HEK293 (cell line): Measurements from ENCODE around the gene PAK4.

Experiments used
- GLI2 ChIP-seq: fragments of 450-650 bp; formaldehyde crosslinking; IDR thresholded peaks from 2 replicates; pipeline ENCODE4; 2017; ENCODE audit warnings: missing biosample characterization, missing genetic modification characterization, low read depth, borderline replicate concordance
- MYNN ChIP-seq: fragments of 450-650 bp; formaldehyde crosslinking; IDR thresholded peaks from 2 replicates; pipeline ENCODE4 v1.5.1; 2016; ENCODE audit warnings: missing biosample characterization, missing genetic modification characterization, borderline replicate concordance
- REPIN1 ChIP-seq: fragments of 450-650 bp; formaldehyde crosslinking; IDR thresholded peaks from 2 replicates; pipeline ENCODE4 v1.5.1; 2017; ENCODE audit warnings: missing biosample characterization, missing genetic modification characterization, low read depth
- SETDB1 ChIP-seq: IDR thresholded peaks from one replicate; pipeline ENCODE4 v1.6.1; 2017; ENCODE audit warnings: mild to moderate bottlenecking, low read length, moderate library complexity, mixed read lengths; ENCODE audit not compliant: insufficient read length
- ZBTB11 ChIP-seq: fragments of 450-650 bp; formaldehyde crosslinking; conservative IDR thresholded peaks from 2 replicates; pipeline ENCODE4 v1.5.1; 2016; ENCODE audit warnings: low read depth, missing biosample characterization, missing genetic modification characterization
- ZBTB7A ChIP-seq: fragments of 450-650 bp; formaldehyde crosslinking; IDR thresholded peaks from 2 replicates; pipeline ENCODE4 v1.5.1; 2016; ENCODE audit warnings: low read depth, missing biosample characterization, missing genetic modification characterization
- ZNF148 ChIP-seq: fragments of 450-650 bp; formaldehyde crosslinking; IDR thresholded peaks from 2 replicates; pipeline ENCODE4 v1.5.0; 2017; ENCODE audit warnings: missing biosample characterization, missing genetic modification characterization, borderline replicate concordance
- ZNF223 ChIP-seq: fragments of 450-650 bp; formaldehyde crosslinking; IDR thresholded peaks from 2 replicates; pipeline ENCODE4 v1.5.1; 2016; ENCODE audit warnings: missing biosample characterization, missing genetic modification characterization
- TF ChIP-seq, protein P1 (sequence below): fragments of 450-650 bp; formaldehyde crosslinking; IDR thresholded peaks from 2 replicates; pipeline ENCODE4 v1.5.1; 2016; ENCODE audit warnings: missing biosample characterization, missing genetic modification characterization
- TF ChIP-seq, protein P2 (sequence below): fragments of 450-650 bp; formaldehyde crosslinking; IDR thresholded peaks from 2 replicates; pipeline ENCODE4 v1.5.1; 2016; ENCODE audit warnings: missing biosample characterization, missing genetic modification characterization
- TF ChIP-seq, protein P3 (sequence below): fragments of 450-650 bp; formaldehyde crosslinking; IDR thresholded peaks from 2 replicates; pipeline ENCODE4 v1.5.1; 2016; ENCODE audit warnings: missing biosample characterization, missing genetic modification characterization
- TF ChIP-seq, protein P4 (sequence below): fragments of 450-650 bp; formaldehyde crosslinking; IDR thresholded peaks from 2 replicates; pipeline ENCODE4 v1.5.1; 2016; ENCODE audit warnings: missing biosample characterization, missing genetic modification characterization
- TF ChIP-seq, protein P5 (sequence below): fragments of 450-650 bp; formaldehyde crosslinking; IDR thresholded peaks from 2 replicates; pipeline ENCODE4 v1.5.1; 2016; ENCODE audit warnings: missing biosample characterization, missing genetic modification characterization, borderline replicate concordance

DNA sequence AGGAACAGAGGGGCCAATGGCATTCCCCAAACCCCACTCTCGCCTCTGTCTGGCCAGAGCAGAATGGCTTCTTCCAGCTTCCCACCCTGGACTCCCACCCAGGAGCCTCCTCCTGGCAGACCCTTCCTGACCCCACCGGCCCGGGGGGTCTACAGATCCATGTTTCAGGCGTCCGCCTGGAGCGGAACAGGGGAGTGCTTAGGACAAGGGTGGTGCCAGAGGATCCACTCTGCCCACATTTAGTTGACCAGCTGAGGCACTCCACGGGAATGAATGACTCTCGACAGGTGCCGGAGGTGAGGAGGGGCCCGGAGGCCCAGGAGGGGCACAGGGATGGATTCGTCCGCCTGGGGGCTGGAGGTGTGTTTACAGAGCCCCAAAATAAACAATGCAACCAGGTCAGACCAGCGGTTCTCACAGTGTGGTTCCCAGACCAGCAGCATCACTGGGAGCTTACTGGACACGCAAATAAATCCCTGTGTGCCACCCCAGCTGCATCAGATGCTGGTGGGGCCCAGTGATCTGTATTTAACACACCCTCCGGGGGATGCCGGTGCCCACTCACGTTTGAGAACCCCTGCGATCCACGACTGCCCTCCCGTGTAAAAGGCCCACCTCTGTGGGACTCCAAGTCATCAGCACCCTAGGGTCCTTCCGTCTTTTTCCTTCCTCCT is 56.1 kb downstream of the PAK4 start:
- TF ChIP-seq, protein P1, sequence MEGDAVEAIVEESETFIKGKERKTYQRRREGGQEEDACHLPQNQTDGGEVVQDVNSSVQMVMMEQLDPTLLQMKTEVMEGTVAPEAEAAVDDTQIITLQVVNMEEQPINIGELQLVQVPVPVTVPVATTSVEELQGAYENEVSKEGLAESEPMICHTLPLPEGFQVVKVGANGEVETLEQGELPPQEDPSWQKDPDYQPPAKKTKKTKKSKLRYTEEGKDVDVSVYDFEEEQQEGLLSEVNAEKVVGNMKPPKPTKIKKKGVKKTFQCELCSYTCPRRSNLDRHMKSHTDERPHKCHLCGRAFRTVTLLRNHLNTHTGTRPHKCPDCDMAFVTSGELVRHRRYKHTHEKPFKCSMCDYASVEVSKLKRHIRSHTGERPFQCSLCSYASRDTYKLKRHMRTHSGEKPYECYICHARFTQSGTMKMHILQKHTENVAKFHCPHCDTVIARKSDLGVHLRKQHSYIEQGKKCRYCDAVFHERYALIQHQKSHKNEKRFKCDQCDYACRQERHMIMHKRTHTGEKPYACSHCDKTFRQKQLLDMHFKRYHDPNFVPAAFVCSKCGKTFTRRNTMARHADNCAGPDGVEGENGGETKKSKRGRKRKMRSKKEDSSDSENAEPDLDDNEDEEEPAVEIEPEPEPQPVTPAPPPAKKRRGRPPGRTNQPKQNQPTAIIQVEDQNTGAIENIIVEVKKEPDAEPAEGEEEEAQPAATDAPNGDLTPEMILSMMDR: no peak
- TF ChIP-seq SETDB1: no peak
- no peak for TF ChIP-seq MYNN (tag by site-specific recombination)
- no peak for TF ChIP-seq GLI2
- TF ChIP-seq ZNF148 (tag by site-specific recombination): no peak
- TF ChIP-seq, protein P2, sequence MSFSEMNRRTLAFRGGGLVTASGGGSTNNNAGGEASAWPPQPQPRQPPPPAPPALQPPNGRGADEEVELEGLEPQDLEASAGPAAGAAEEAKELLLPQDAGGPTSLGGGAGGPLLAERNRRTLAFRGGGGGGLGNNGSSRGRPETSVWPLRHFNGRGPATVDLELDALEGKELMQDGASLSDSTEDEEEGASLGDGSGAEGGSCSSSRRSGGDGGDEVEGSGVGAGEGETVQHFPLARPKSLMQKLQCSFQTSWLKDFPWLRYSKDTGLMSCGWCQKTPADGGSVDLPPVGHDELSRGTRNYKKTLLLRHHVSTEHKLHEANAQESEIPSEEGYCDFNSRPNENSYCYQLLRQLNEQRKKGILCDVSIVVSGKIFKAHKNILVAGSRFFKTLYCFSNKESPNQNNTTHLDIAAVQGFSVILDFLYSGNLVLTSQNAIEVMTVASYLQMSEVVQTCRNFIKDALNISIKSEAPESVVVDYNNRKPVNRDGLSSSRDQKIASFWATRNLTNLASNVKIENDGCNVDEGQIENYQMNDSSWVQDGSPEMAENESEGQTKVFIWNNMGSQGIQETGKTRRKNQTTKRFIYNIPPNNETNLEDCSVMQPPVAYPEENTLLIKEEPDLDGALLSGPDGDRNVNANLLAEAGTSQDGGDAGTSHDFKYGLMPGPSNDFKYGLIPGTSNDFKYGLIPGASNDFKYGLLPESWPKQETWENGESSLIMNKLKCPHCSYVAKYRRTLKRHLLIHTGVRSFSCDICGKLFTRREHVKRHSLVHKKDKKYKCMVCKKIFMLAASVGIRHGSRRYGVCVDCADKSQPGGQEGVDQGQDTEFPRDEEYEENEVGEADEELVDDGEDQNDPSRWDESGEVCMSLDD (tag by site-specific recombination): no peak
- TF ChIP-seq, protein P3, sequence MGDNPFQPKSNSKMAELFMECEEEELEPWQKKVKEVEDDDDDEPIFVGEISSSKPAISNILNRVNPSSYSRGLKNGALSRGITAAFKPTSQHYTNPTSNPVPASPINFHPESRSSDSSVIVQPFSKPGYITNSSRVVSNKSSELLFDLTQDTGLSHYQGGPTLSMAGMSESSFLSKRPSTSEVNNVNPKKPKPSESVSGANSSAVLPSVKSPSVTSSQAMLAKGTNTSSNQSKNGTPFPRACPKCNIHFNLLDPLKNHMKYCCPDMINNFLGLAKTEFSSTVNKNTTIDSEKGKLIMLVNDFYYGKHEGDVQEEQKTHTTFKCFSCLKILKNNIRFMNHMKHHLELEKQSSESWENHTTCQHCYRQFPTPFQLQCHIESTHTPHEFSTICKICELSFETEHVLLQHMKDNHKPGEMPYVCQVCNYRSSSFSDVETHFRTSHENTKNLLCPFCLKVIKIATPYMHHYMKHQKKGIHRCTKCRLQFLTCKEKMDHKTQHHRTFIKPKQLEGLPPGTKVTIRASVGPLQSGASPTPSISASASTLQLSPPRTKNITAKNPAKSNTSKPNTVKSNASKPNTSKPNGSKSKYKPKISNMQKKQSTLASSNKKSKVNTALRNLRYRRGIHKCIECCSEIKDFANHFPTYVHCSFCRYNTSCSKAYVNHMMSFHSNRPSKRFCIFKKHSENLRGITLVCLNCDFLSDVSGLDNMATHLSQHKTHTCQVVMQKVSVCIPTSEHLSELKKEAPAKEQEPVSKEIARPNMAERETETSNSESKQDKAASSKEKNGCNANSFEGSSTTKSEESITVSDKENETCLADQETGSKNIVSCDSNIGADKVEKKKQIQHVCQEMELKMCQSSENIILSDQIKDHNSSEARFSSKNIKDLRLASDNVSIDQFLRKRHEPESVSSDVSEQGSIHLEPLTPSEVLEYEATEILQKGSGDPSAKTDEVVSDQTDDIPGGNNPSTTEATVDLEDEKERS (tag by site-specific recombination): no peak
- TF ChIP-seq ZNF223: no peak
- TF ChIP-seq REPIN1 (tag by site-specific recombination): no peak
- no peak for TF ChIP-seq ZBTB7A (tag by site-specific recombination)
- TF ChIP-seq, protein P4, sequence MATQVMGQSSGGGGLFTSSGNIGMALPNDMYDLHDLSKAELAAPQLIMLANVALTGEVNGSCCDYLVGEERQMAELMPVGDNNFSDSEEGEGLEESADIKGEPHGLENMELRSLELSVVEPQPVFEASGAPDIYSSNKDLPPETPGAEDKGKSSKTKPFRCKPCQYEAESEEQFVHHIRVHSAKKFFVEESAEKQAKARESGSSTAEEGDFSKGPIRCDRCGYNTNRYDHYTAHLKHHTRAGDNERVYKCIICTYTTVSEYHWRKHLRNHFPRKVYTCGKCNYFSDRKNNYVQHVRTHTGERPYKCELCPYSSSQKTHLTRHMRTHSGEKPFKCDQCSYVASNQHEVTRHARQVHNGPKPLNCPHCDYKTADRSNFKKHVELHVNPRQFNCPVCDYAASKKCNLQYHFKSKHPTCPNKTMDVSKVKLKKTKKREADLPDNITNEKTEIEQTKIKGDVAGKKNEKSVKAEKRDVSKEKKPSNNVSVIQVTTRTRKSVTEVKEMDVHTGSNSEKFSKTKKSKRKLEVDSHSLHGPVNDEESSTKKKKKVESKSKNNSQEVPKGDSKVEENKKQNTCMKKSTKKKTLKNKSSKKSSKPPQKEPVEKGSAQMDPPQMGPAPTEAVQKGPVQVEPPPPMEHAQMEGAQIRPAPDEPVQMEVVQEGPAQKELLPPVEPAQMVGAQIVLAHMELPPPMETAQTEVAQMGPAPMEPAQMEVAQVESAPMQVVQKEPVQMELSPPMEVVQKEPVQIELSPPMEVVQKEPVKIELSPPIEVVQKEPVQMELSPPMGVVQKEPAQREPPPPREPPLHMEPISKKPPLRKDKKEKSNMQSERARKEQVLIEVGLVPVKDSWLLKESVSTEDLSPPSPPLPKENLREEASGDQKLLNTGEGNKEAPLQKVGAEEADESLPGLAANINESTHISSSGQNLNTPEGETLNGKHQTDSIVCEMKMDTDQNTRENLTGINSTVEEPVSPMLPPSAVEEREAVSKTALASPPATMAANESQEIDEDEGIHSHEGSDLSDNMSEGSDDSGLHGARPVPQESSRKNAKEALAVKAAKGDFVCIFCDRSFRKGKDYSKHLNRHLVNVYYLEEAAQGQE: no peak
- TF ChIP-seq, protein P5, sequence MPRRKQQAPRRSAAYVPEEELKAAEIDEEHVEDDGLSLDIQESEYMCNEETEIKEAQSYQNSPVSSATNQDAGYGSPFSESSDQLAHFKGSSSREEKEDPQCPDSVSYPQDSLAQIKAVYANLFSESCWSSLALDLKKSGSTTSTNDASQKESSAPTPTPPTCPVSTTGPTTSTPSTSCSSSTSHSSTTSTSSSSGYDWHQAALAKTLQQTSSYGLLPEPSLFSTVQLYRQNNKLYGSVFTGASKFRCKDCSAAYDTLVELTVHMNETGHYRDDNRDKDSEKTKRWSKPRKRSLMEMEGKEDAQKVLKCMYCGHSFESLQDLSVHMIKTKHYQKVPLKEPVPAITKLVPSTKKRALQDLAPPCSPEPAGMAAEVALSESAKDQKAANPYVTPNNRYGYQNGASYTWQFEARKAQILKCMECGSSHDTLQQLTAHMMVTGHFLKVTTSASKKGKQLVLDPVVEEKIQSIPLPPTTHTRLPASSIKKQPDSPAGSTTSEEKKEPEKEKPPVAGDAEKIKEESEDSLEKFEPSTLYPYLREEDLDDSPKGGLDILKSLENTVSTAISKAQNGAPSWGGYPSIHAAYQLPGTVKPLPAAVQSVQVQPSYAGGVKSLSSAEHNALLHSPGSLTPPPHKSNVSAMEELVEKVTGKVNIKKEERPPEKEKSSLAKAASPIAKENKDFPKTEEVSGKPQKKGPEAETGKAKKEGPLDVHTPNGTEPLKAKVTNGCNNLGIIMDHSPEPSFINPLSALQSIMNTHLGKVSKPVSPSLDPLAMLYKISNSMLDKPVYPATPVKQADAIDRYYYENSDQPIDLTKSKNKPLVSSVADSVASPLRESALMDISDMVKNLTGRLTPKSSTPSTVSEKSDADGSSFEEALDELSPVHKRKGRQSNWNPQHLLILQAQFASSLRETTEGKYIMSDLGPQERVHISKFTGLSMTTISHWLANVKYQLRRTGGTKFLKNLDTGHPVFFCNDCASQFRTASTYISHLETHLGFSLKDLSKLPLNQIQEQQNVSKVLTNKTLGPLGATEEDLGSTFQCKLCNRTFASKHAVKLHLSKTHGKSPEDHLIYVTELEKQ (tag by site-specific recombination): no peak
- TF ChIP-seq ZBTB11: no peak
